Measurements from ENCODE around the gene SLC7A9. TPM values are rescaled to one million over a fixed set of nuclear protein-coding genes. Genes with fewer than 3 reads are reported as not detected.

Gene SLC7A9
- total and polyA plus RNA-seq, 3 experiments from 2014 or later: 0.24 to 0.28 TPM; not detected in 1

DNA sequence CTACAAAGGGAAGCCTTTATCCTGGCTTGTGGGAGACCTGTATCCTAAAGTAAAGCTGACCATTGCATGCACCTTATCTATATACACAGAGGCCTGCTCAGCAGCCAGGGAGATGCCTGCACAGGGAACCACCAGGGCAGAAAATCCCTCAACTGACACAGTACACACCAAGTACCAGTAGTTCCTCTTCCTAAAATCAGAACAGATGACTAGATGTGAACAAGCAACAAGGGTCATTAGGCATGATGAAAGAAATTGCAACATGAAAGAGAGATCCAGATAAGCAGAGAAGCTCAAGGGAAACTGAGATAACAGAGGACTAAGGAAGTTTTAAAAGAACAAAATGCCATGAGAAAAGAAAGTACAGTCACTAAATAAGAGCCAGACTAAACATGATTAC, 39.7 kb upstream of the SLC7A9 start:
- Mint-ChIP-seq H3K36me3 (peaks cover 21 to 52% (median 48%) of the 10 kb centered on the region in 3 donors), H3K9me3 (peaks cover 0 to 10% (median 6%) of the 10 kb centered on the region in 5 donors), H3K4me1 (no peaks in the 10 kb centered on the region), H3K27me3 (no peaks in the 10 kb centered on the region), H3K27ac (no peak overlapping the region), H3K4me3 (no peak overlapping the region)
- H3K4me3 ChIP-seq (ENCODE audit: low read length): no peak overlapping the region
- H3K27me3 ChIP-seq (ENCODE audit: insufficient read depth, low read length, poor library complexity, severe bottlenecking): no peaks in the 10 kb centered on the region
- H3K27ac ChIP-seq (ENCODE audit: low read depth, low read length): no peak overlapping the region
- H3K9me3 ChIP-seq (ENCODE audit: low read length): no peaks in the 10 kb centered on the region
- H3K4me1 ChIP-seq (ENCODE audit: insufficient read depth, low read length): no peaks in the 10 kb centered on the region
- no peaks in the 10 kb centered on the region for H3K36me3 ChIP-seq (ENCODE audit: insufficient read depth, low read length)
- POLR2A ChIA-PET: no interaction called here
- CTCF ChIA-PET: no interaction called here
- DNase-seq: no peak

DNA sequence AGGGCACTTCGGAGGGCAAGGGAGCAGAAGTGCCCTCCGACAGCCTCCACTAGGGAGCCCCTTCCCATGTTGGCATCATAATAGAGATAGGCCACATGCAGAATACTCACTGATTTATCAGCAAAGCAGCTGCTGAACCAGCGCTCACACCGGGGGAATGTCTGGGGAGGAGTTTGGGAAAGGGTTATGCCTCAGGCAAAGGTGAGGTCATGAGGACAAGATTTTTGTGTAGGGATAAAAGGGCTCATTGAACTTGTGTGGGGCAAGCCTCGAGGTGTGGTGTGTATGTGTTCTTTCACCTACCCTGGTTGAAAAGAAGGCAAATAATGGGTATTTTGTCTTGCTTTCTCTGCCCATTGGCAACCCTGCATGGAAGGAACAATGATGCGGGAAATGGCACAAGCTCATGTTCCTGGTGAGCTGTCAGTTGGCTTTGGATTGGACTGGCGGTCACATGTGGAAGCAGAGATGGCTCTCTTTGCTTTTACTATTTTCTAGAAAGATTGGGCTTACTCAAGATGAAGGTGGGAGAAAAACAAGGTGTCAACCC, 39.1 kb upstream of the SLC7A9 start:
- no peak for DNase-seq
- Mint-ChIP-seq H3K4me3 (peak overlapping the region in 1 of 7 donors; percentile 42), H3K9me3 (peaks cover 0 to 10% (median 7%) of the 10 kb centered on the region in 5 donors), H3K27ac (peak overlapping the region in 1 of 8 donors; percentile 51), H3K36me3 (peaks cover 24 to 52% (median 48%) of the 10 kb centered on the region in 3 donors), H3K4me1 (no peaks in the 10 kb centered on the region), H3K27me3 (no peaks in the 10 kb centered on the region)
- Histone ChIP-seq H3K9me3 (ENCODE audit: low read length) (no peaks in the 10 kb centered on the region), H3K4me3 (ENCODE audit: low read length) (no peak overlapping the region), H3K36me3 (ENCODE audit: insufficient read depth, low read length) (no peaks in the 10 kb centered on the region), H3K4me1 (ENCODE audit: insufficient read depth, low read length) (no peaks in the 10 kb centered on the region), H3K27ac (ENCODE audit: low read depth, low read length) (no peak overlapping the region), H3K27me3 (ENCODE audit: insufficient read depth, low read length, poor library complexity, severe bottlenecking) (no peaks in the 10 kb centered on the region)
- POLR2A ChIA-PET: no interaction called here
- CTCF ChIA-PET: no interaction called here

DNA sequence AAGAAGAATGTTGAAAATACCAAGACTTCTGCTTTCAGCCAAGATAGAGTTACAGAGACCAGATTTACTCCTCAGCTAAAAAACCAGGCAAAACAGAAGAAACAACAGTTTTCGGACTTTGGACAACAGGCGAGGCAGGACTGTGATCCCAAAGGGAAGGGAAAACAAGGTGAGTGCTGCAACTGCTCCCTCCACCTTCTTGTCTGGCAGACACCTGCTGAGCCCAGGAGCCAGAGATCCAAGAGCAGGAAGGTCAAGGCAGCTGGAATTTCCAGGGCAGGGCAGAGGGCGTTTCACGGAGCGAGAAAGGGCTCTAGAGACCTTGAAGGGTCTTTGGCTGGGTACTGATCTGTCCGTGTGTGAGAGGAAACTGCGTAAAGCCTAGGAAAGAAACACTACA, 32.9 kb upstream of the SLC7A9 start:
- no peaks in the 10 kb centered on the region for H3K27me3 ChIP-seq (ENCODE audit: insufficient read depth, low read length, poor library complexity, severe bottlenecking)
- no peaks in the 10 kb centered on the region for H3K9me3 ChIP-seq (ENCODE audit: low read length)
- Mint-ChIP-seq H3K9me3 (peaks cover 0 to 10% (median 7%) of the 10 kb centered on the region in 5 donors), H3K4me3 (no peak overlapping the region), H3K4me1 (no peaks in the 10 kb centered on the region), H3K27me3 (no peaks in the 10 kb centered on the region), H3K36me3 (peaks cover 24 to 52% (median 47%) of the 10 kb centered on the region in 3 donors), H3K27ac (no peak overlapping the region)
- no peak overlapping the region for H3K4me3 ChIP-seq (ENCODE audit: low read length)
- ChIA-PET CTCF (no interaction called here), POLR2A (no interaction called here)
- no peaks in the 10 kb centered on the region for H3K4me1 ChIP-seq (ENCODE audit: insufficient read depth, low read length)
- no peak overlapping the region for H3K27ac ChIP-seq (ENCODE audit: low read depth, low read length)
- no peak for DNase-seq
- H3K36me3 ChIP-seq (ENCODE audit: insufficient read depth, low read length): no peaks in the 10 kb centered on the region

DNA sequence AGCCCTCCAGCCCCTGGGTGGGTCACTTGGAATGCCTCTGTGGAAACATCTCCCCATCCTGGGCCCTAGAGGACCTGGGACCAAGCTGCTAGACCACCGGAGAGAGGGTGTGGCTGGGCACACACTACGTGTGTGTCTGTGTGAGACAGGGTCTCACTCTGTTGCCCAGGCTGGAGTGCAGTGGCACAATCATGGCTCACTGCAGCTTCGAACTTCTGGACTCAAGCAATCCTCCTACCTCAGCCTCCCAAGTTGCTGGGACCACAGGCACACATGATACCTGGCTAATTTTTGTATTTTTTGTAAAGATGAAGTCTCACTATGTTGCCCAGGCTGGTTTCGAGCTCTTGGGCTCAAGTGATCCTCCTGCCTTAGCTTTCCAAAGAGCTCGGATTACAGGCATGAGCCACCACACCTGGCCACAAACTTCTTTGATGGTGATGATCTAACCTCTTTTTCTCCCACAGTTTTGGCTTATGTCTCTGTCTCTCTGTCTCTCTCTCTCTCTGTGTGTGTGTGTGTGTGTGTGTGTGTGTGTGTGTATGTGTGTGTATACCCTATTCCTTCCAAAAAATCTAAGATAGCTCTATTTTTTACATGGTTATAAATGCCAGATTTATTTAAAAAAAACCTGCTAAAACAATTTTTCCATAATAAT, 32.1 kb upstream of the SLC7A9 start:
- CTCF ChIA-PET: no interaction called here
- POLR2A ChIA-PET: no interaction called here

DNA sequence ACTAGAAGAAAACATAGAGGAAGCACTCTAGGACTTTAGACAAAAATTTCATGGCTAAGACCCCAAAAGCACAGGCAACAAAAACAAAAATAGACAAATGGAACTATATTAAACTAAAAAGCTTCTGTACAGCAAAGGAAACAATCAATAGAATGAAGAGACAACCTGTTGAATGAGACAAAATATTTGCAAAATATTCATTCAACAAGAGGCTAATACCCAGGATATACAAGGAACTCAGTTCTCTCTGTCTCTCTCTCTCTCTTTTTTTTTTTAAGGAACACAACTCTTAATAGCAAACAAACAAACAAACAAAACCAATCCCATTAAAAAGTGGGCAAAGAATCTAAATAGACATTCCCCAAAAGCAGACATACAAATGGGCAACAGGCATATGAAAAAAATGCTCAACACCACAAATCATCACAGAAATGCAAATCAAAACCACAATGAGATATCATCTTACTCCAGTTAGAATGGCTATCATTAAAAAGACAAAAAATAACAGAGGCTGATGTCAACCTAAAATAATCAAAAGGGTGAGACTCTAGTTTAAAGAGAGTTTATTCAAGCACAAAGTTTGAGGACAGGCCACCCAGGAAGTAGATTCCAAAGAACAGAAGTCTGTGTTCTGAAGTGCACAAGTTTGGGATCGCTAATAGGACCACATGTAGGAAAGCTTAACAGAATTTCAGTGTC, 27.1 kb upstream of the SLC7A9 start:
- ChIA-PET POLR2A (no interaction called here), CTCF (no interaction called here)
- H3K9me3 ChIP-seq (ENCODE audit: low read length): peaks cover 6% of the 10 kb centered on the region
- no peaks in the 10 kb centered on the region for H3K4me1 ChIP-seq (ENCODE audit: insufficient read depth, low read length)
- Mint-ChIP-seq H3K4me1 (peaks cover 10 to 17% (median 12%) of the 10 kb centered on the region in 3 donors), H3K36me3 (peaks cover 40 to 63% (median 61%) of the 10 kb centered on the region in 3 donors), H3K4me3 (no peak overlapping the region), H3K27ac (no peak overlapping the region), H3K9me3 (peaks cover 13 to 29% (median 16%) of the 10 kb centered on the region in 5 donors), H3K27me3 (no peaks in the 10 kb centered on the region)
- DNase-seq: no peak
- H3K27me3 ChIP-seq (ENCODE audit: insufficient read depth, low read length, poor library complexity, severe bottlenecking): no peaks in the 10 kb centered on the region
- H3K36me3 ChIP-seq (ENCODE audit: insufficient read depth, low read length): no peaks in the 10 kb centered on the region
- no peak overlapping the region for H3K27ac ChIP-seq (ENCODE audit: low read depth, low read length)
- H3K4me3 ChIP-seq (ENCODE audit: low read length): no peak overlapping the region

More for the DNA sequence above, 32.1 kb upstream of the SLC7A9 start:
- no peaks in the 10 kb centered on the region for H3K36me3 ChIP-seq (ENCODE audit: insufficient read depth, low read length)
- Mint-ChIP-seq H3K4me1 (peaks cover 4 to 7% (median 6%) of the 10 kb centered on the region in 3 donors), H3K4me3 (no peak overlapping the region), H3K36me3 (peaks cover 30 to 48% (median 48%) of the 10 kb centered on the region in 3 donors), H3K27ac (peak overlapping the region in 3 of 8 donors; percentile 20 to 38 (median 24)), H3K27me3 (no peaks in the 10 kb centered on the region), H3K9me3 (peaks cover 0 to 10% (median 7%) of the 10 kb centered on the region in 5 donors)
- no peaks in the 10 kb centered on the region for H3K4me1 ChIP-seq (ENCODE audit: insufficient read depth, low read length)
- no peak for DNase-seq
- H3K4me3 ChIP-seq (ENCODE audit: low read length): no peak overlapping the region
- H3K27me3 ChIP-seq (ENCODE audit: insufficient read depth, low read length, poor library complexity, severe bottlenecking): no peaks in the 10 kb centered on the region
- H3K9me3 ChIP-seq (ENCODE audit: low read length): no peaks in the 10 kb centered on the region
- H3K27ac ChIP-seq (ENCODE audit: low read depth, low read length): no peak overlapping the region

DNA sequence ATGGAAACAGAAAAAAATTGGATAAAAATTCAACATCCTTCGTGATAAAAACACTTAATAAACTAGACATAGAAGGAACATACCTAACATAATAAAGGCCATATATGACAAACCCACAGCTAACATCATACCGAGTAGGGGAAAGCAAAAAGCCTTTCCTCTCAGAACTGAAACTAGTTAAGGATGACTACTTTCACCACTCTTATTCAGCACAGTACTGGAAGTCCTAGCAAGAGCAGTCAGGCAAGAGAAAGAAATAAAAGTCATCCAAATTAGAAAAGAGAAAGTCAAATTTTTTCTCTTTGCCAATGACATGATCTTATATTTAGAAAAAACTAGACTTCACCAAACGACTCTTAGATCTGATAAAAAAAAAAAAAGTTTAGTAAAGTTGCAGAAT, 25.8 kb upstream of the SLC7A9 start:
- POLR2A ChIA-PET: no interaction called here
- Mint-ChIP-seq H3K9me3 (peaks cover 15 to 34% (median 22%) of the 10 kb centered on the region in 5 donors), H3K36me3 (peaks cover 40 to 63% (median 61%) of the 10 kb centered on the region in 3 donors), H3K4me1 (peaks cover 10 to 17% (median 12%) of the 10 kb centered on the region in 3 donors), H3K4me3 (no peak overlapping the region), H3K27me3 (no peaks in the 10 kb centered on the region), H3K27ac (no peak overlapping the region)
- no peak overlapping the region for H3K4me3 ChIP-seq (ENCODE audit: low read length)
- H3K27ac ChIP-seq (ENCODE audit: low read depth, low read length): no peak overlapping the region
- H3K27me3 ChIP-seq (ENCODE audit: insufficient read depth, low read length, poor library complexity, severe bottlenecking): no peaks in the 10 kb centered on the region
- H3K9me3 ChIP-seq (ENCODE audit: low read length): peaks cover 12% of the 10 kb centered on the region
- CTCF ChIA-PET: no interaction called here
- no peaks in the 10 kb centered on the region for H3K36me3 ChIP-seq (ENCODE audit: insufficient read depth, low read length)
- DNase-seq: no peak
- H3K4me1 ChIP-seq (ENCODE audit: insufficient read depth, low read length): no peaks in the 10 kb centered on the region

DNA sequence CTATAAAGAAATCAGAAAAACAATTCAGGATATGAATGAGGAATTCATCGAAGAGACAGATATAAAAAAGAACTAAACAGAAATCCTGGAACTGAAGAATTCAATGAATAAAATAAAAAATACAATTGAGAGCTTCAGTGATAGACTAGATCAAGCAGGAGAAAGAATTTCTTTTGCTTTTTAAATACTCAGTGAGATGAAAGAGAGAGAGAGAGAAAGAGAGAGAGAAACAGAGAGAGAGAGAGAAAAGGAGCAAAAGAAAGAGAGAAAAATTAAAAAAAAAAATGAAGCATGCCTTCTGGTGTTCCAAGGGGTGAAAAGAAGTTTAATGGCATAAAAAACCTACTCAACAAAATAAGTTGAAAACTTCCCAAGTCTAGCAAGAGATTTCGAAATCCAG, 22.0 kb upstream of the SLC7A9 start:
- H3K4me3 Mint-ChIP-seq: no peak overlapping the region
- no peaks in the 10 kb centered on the region for H3K4me1 ChIP-seq (ENCODE audit: insufficient read depth, low read length)
- H3K27ac Mint-ChIP-seq: peak overlapping the region in 1 of 8 donors; percentile 50
- H3K9me3 Mint-ChIP-seq: peaks cover 15 to 38% (median 25%) of the 10 kb centered on the region in 5 donors
- POLR2A ChIA-PET: no interaction called here
- CTCF ChIA-PET: no interaction called here
- H3K27ac ChIP-seq (ENCODE audit: low read depth, low read length): no peak overlapping the region
- H3K27me3 ChIP-seq (ENCODE audit: insufficient read depth, low read length, poor library complexity, severe bottlenecking): no peaks in the 10 kb centered on the region
- H3K4me3 ChIP-seq (ENCODE audit: low read length): no peak overlapping the region
- peaks cover 6 to 9% (median 6%) of the 10 kb centered on the region in 3 donors for H3K4me1 Mint-ChIP-seq
- no peaks in the 10 kb centered on the region for H3K36me3 ChIP-seq (ENCODE audit: insufficient read depth, low read length)
- peaks cover 28 to 60% (median 53%) of the 10 kb centered on the region in 3 donors for H3K36me3 Mint-ChIP-seq
- H3K9me3 ChIP-seq (ENCODE audit: low read length): peaks cover 12% of the 10 kb centered on the region
- no peak for DNase-seq
- H3K27me3 Mint-ChIP-seq: no peaks in the 10 kb centered on the region

DNA sequence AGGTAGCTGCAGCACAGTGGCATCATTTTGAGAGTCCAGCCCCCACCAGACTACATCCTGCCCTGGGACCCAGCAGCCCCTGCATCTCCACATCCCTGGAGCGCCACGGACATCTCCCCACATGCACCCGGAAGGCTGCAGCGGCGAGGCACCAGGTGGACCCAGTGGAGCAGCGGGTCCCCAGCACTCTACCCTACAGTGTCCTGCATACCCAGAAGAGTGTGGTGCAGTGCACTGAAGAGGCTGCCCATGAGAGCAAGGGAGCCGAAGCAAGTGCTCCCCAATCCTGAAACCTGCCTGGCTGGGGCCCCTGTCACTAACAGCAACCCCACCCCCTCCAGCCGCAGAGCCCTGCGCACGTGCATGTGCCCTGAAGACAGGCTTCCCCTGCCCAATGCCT, 21.3 kb upstream of the SLC7A9 start:
- Histone ChIP-seq H3K36me3 (ENCODE audit: insufficient read depth, low read length) (no peaks in the 10 kb centered on the region), H3K27ac (ENCODE audit: low read depth, low read length) (no peak overlapping the region), H3K9me3 (ENCODE audit: low read length) (peaks cover 12% of the 10 kb centered on the region), H3K4me3 (ENCODE audit: low read length) (no peak overlapping the region), H3K27me3 (ENCODE audit: insufficient read depth, low read length, poor library complexity, severe bottlenecking) (no peaks in the 10 kb centered on the region), H3K4me1 (ENCODE audit: insufficient read depth, low read length) (no peaks in the 10 kb centered on the region)
- peak overlapping the region in 1 of 8 donors; percentile 78 for H3K27ac Mint-ChIP-seq
- ChIA-PET POLR2A (no interaction called here), CTCF (no interaction called here)
- H3K4me3 Mint-ChIP-seq: no peak overlapping the region
- DNase-seq: no peak
- peaks cover 0 to 5% (median 4%) of the 10 kb centered on the region in 3 donors for H3K4me1 Mint-ChIP-seq
- H3K9me3 Mint-ChIP-seq: peaks cover 15 to 38% (median 25%) of the 10 kb centered on the region in 5 donors
- H3K36me3 Mint-ChIP-seq: peaks cover 27 to 57% (median 52%) of the 10 kb centered on the region in 3 donors
- H3K27me3 Mint-ChIP-seq: no peaks in the 10 kb centered on the region
